GM11168 (cell line): ENCODE measurements around the gene ZPLD1.

Source experiments
- in situ Hi-C: fragments of 300-500 bp; cut with MboI; formaldehyde crosslinking; loops from one replicate; pipeline ENCODE4 v1.12.0; 2022; ENCODE audit warnings: low sequenced_read_pairs; ENCODE audit not compliant: unreplicated experiment

The ZPLD1 gene

DNA sequence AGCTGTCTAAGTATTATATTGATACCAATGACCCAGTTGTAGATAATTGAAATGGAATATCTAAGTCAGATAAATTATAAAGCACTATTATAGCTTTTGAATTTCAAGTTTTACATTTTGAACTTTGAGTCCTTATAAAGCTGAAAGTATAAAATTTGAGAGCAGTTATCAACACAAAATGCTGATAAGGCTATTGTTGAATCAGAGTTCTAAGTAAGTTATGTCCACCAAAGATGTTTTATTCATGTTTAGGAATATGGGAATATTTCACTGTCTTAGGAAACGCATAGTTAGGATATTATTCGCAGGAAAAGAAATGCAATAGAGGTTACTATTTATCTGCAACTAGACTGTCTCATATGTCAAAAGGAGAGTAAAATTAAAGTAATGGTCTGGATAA, 29.4 kb downstream of the ZPLD1 start:
- in situ Hi-C loops = no loop called here

DNA sequence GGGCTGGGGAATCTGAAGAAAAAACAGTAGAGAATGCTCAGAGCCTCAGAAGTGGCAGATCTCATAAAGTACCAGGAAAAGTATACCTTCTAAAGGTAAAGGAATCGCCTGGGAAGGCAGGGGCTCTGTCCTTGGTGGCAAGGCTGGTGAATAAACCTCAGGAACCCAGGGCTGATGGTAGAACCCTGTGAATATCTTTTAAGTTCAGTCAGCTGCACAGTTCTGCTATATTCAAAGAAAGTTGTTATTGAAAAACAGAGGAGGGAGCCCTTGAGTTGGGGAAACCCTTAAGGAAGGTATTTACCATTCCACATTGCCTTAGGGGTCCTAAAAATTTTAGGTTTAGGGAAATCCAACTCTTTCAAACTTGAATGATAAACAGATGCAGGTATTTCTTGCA, 31.2 kb downstream of the ZPLD1 start:
- in situ Hi-C loops = no loop called here

DNA sequence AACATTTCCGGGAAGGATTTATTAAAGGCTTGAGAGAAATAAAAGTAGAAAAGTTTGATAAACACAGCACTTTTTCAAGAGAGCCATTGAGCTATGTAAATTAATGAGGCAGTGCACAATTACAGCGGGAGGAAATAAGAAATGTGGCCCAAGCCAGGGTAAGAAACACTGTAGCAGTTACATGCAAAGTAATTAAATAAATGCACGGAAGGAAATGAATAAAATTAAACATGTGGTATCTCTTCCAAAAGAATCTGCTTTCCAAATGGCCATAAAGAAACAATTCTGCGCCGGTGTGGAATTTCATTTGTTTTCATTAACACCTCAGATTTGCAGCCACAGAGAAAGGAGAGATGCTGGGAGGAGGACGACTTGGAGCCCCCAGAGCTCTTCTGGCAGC, 35.3 kb downstream of the ZPLD1 start:
- in situ Hi-C loops = no loop called here

DNA sequence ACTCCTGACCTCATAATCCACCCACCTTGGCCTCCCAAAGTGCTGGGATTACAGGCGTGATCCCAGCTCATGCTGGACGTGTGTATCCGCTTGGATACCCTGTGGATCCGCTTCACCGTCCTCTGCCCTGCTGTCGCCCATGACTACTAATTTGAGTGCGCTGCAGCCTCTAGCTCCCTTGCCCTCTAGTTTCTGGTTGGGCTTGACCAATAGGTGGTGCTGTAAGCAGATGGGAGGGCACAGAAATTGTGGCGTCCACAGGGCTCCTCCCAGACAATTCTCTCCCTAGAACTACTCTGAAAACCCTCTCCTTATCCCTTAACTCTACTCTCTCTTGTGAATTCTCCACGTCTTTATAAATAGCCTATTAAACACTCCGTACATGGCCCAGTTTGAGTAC, 36.2 kb downstream of the ZPLD1 start:
- in situ Hi-C loops = no loop called here

DNA sequence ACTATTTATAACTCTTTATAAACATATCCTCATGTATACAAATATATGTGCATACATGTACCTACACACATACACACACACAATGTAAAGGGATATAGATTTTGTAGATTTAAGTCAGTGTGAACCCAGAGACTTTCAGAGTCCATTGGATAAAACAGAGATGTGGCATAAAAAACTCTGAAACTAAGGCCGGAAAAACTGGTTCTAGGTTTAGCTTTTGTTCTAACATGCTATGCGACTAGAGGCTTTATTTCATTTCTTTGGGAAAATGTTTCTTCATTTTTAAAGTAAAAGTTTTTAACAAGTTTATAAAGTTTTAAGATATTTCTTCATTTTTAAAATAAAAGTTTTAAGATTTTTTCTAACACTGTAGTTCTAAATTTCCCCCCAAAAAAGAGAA, 36.7 kb downstream of the ZPLD1 start:
- in situ Hi-C loops = no loop called here

DNA sequence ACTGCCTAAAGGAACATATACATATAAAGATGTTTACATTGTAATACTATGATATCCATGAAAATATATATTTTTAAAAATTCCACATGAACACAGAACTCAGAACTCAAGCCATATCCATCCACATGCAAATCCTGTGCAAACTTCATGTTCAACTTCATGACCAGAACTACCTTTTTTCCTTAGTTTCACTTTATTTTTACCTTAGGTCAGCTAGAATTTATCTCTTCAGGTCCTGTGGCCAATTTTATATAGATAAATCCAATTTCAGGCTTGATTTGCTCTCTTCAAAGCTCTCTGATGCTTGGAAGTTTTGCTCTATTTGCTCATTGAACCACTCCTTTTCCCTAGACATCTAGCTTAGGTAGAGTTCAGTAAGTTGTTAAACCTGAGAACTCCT, 38.8 kb downstream of the ZPLD1 start:
- in situ Hi-C loops = no loop called here

DNA sequence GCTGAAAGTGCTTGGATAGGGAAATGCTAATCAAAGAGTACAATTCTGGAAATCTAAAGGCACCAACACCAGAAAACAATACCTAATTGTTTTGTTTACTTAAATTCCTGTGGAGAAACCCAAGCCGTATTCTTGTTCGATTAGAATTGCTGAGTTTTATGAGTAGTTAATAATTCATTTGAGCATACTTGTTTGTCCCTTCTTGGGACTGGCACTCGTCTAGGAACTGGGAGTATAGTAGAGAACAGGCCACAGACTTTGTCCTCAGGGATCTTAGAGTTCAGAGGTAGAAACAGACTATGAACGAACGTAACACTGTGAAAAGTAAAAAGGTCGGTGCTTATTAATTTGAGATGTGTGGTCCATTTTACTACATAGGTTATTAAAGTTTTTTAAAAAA, 39.4 kb downstream of the ZPLD1 start:
- in situ Hi-C loops = no loop called here

DNA sequence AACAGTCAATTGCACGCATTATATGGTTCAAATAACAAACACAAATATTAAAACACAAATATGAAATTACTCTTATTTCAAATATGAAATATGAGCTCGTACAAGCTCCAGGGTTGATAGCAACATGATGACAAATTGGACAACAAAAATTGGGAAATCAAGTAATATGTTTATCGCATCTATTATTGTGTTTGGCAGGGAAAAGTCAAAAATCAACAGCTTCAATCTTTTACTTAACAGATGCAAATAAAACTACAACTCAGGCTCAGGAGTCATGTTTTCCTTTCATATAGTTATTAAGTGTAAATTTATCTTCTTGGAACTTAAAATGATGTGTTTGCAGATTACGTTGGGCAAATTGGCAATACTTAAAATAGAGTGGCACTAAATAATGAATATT, 41.4 kb downstream of the ZPLD1 start:
- in situ Hi-C loops = no loop called here

DNA sequence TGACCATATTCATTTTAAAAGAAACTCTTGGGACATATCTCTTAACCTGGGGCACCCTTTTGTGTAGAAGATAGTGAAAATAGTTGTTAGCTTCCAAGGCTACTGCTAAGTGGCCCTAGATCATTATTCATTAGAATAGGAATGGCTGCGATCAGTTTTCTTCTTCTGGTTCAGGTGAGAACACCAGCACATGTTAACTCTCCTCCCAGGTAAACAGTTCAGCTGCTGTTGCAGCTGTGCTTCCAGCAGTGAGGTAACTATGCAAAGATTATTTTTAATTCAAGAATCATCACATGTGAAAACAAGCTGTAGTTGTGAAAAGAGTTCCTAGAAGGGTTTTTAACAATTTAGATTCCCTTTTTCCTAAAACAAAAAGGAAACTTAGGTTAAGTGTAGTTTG, 43.3 kb downstream of the ZPLD1 start:
- in situ Hi-C loops = no loop called here

DNA sequence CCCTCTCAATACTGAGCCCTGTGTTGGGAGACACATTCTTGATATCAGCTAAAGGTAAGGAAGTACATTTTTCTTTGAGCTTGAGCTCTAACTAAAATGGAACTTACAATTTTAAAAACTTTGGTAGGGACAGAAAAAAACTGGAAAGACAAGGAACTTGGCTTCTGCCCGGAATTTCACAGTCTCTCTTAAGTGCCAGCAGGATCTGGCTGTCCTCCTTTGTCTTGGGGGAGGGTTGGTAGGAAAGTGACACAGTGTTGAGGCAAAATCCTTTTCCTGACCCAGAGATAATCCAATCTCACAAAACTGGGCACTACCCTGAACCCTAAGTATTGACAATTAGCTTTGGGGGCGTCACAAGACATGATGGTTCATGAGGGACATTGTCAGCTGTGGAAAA, 45.3 kb downstream of the ZPLD1 start:
- in situ Hi-C loops = no loop called here

DNA sequence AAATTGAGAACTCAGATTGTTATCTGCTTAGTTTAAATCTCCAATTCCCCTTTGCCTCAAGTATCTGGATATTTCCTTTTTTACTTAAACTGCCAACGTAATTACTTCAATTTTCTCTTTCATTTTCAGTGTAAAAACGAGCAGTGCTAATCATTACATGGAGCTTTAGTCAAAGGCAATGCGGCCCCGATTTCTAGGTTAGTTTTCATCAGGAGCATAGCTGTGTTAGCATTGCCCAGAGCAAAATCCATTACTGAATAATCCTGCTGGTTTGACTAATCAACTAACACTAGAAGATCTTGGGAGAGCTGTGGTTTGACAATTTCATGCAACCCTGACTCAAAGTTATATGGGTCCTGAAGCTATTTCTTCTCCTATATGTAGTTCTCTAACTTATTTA, 46.2 kb downstream of the ZPLD1 start:
- in situ Hi-C loops = no loop called here

DNA sequence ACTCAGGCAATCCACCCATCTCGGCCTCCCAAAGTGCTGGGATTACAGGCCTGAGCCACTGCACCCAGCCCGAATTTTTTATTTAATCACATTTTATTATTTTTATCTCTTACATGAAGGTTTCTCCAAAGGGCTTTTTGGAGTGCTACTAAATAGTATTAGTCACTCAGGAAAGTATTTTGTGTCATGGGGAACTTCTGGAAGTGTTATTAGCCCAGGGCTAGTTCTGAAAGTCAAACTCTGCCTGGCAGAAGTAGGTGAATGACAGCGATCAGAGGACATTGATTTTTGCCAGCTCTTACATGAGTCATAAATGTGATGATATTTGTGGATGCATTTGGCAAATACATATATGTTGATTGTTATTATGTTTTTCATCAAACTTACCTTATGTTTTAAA, 48.7 kb downstream of the ZPLD1 start:
- in situ Hi-C loops = no loop called here

DNA sequence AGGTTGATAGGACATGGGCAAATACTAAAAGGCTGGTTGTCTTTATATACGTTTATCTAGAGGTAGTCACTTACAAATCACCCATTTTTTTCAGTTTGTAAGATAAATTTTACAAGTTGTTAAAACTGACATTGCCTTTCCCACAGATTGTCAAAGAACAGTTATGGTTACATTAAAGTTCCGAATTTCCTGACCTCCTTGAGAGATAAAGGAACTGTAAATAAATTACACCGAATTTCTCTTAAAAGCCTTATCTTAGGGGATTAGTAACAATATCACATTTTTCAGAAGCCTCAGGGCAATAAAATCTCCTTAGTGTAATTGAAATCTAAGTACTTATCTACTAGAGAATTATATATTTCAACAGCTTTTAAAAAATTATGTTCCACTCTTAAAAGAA, 49.5 kb downstream of the ZPLD1 start:
- in situ Hi-C loops = no loop called here

DNA sequence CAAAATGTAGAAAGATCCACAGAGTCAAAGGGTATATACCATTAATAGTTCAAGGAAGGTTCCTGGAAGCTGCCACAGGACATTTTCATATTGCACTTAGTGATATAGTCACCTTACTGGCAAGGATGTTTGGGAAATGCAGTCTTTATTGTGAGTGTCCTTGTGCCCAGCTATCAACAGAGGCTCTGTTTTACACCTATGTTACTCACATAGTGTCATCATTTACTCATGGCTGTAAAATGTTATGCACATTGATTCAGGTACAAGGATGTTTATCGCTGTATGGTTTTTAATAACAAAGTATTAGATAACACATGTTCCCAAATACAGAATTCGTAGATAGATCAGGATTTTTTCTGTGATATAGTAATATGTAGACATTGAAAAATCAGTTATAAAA, 50.9 kb downstream of the ZPLD1 start:
- in situ Hi-C loops = no loop called here

DNA sequence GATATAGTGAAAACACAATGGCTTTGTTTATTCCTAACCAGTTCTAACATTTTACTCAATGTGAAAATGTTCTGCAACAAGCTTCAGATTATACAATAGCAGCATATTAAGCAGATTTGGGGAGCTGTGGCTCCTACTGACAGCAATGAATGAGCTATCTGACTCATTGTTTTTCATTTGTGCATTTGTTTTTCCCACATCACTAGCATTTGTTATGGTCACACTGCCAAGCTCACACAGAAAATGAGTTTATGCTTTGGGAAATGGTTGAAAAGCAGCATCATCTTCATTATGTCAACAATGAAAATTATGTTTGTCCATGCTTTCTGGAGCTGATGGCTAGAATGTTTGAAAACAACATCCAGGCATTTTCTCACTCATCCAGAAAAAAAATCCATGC, 53.5 kb downstream of the ZPLD1 start:
- in situ Hi-C loops = no loop called here

DNA sequence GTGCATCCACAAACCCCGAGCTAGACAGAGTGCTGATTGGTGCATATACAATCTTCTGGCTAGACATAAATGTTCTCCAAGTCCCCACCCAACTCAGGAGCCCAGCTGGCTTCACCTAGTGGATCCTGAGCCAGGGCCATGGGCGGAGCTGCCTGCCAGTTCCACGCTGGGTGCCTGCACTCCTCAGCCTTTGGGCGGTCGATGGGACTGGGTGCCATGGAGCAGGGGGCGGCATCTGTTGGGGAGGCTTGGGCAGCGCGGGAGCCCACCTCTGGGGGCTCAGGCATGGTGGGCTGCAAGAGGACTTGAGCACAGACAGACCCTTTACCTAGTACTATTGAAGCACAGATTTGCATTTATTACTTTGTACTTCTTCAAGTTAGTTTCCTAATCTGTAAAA, 57.5 kb downstream of the ZPLD1 start:
- in situ Hi-C loops = no loop called here

DNA sequence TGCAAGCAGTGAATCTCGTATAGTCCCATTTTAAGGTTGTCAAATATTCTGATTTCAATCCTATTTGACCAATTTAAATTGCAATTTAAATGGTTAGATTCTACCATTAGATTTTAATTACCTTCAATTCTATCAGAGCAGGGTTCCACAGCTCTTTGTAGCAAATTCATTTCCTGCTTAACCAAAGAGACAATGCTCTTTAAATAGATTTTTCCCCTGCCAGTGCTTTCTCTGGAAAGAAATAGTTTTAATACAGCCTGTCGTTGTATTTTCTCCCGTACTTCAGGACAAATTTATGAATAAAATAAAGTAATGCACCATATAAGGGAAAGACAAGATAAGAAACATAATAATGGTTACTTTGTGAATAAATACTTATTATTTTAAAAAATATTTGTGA, 62.8 kb downstream of the ZPLD1 start:
- in situ Hi-C loops = no loop called here

DNA sequence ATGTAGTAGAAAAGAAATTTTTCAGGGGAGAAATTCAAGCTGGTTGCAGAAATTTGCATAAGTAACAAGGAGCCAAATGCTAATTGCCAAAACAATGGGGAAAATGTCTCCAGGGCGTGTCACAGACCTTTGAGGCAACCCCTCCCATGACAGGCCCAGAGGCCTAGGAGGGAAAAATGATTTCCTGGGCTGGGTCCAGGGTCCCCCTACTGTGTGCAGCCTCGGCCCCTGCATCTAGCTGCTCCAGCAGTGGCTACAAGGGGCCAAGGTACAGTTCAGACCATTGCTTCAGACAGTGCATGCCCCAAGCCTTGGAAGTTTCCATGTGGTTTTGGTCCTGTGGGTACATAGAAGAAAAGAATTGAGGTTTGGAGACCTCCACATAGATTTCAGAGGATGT, 70.7 kb downstream of the ZPLD1 start:
- in situ Hi-C loops = no loop called here

DNA sequence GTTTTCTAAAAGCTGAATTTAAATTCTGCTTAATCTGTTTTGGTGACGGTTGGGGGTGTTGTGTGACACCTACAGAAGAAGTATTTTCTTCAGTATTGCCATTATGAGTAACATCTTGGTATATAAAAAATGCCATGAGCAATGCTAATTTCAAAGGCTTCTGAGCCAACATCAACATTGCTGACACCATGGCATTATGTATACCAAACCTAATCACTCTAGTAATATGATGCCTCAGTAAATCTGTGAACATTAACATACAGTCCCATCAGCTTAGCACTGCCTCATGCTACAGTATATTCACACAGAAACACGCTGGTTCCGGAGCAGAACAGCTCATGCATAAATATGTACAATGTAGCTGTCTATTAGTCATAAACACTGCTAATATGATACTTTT, 75.8 kb downstream of the ZPLD1 start:
- in situ Hi-C loops = no loop called here

DNA sequence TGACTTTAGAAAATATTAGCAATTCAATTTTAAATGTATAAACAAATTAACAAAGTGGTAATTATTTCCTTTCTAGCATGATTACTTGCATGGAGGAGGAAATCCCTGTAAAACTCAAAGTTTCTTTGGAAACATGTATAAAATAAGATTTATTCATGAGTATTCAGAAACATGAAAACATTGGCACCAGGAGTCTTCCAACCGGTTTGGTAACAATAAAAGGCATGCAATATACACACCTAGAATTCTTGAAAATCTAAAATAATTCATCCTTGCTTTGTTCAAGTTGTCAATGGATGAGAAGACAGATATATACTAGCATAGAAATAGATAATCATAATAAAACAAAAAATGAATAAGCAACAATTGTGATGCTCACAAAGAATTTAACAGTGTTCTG, 76.4 kb downstream of the ZPLD1 start:
- in situ Hi-C loops = no loop called here

DNA sequence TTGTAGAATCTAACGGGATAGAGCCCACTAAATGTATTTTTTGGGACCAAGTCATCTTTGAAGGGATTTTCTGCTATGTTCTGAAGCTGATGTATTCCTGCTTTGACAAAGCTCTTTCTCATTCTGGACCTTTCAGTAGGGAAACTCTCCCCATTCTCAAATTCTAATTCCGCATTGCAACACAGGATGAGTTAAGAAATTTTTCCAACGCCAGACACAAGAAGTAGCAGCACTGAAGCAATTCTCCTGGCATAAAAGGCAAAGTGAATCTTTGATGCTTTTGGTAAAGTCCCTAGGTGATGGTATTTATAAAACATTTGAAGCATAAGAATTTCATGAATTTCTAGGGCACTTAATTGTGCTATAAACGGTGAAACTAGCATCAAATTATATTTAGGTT, 76.8 kb downstream of the ZPLD1 start:
- in situ Hi-C loops = no loop called here

DNA sequence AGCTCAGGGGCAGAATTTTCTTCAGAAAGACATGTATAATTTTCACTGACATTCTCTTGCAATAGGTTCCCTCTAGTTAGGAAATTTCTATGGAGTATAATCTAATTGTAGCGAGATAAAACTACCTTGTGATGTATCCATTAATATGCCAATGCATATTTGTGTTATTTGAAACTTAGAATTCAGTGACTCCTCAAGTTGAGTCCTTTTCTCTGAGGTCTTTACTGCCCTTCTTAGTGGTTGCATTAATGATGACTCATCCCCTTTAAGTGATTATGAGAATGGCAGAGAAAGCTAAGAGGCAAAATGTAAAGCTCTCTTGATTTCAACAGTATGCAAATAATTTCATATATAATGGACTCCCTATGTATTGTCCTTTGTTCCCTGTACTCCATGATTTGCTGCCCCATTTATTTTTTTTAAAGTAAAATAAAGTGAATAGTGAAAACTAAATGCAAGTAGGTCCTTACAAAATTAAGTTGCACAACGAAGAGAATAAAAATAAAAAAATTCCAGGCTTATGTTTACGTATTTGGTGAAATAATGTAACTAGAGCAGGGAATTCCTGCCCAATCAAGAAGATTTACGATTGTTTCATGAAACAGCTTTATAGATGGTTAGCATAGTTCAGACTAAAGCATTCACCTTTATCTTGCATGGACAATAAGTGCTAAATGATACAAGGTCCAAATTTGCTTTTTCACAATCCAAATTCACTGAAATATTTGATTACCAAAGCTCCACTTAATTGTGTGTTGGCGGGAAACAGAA, 78.1 kb downstream of the ZPLD1 start:
- in situ Hi-C loops = no loop called here

DNA sequence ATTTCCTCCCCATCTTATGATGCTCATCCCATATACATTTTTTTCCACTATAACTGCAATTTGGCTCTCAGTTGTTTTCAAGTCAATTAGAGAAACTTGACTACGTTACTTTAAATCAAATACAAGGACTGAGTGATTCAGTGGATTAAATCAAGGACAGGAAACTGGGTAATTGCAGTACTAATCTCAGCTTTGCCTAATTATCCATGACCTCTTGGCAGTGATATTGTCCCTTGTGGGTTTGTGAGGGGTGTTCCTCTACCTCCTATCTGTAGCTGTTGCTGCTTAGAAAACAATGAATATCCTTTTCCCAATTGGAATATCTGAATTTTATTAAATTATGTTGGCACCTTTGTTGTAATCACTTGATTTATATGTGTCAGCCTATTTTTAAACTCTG, 79.4 kb downstream of the ZPLD1 start:
- in situ Hi-C loops = no loop called here
